ENCODE results near the gene ATP6V1E1.

ATP6V1E1 gene

GRCh38 chr22:17634696-17635095 is 6.1 kb upstream of the ATP6V1E1 start:
- no peak for DNase-seq

DNA sequence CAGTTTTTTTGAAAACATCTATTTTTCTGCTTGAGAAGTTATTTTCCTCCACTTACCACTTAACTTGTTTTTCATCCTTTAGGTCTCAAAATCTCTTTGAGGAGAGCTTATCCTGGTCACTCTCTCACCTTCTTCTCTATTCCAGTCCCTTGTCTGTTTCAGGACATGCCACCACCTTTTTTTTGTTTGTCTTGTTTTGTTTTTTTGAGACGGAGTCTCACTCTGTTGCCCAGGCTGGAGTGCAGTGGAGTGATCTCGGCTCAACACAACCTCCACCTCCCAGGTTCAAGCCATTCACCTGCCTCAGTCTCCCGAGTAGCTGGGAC is 5.4 kb upstream of the ATP6V1E1 start:
- DNase-seq = no peak

DNA sequence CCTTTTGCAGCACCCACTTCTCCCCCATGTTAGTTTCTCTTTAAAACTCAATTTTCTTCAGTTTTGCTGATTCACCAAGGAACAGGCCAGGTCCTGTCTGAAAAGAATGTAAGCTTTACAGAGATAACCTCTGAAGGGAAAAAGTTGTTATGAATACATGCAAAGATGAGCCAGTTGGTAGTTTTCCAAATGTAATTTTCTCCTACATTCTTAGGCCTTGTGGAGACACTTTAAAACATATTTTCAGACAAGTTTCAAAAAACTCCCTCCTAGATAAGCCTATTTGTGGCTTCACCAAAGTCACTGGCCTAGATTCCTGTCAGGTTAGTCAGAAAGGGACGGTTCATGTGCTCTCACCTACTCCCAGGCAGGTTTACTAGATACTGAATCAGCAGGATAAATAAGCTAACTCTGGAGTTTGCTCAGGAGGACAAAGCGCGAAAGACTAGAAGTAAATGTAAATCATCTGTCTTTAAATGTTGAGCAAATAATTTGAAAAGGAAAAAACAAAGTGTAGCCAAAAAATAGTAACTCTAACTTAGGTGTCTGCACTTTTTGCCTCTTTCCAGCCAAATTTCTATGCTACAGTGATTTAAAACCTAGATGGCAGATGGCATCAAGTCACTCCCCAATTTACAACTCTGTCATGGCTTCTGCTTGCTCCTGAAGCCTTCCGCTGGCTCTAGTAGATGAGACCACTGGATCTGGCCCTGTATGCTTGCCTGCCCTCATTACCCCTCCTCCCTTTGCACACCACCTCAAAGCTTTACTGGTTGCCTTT is 4.9 kb upstream of the ATP6V1E1 start:
- DNase-seq = no peak

GRCh38 chr22:17631076-17631565 is 2.6 kb upstream of the ATP6V1E1 start:
- no peak for DNase-seq

- no peak for DNase-seq
These were observed 1.1 kb upstream of the ATP6V1E1 start for GRCh38 chr22:17629641-17630040.

DNA sequence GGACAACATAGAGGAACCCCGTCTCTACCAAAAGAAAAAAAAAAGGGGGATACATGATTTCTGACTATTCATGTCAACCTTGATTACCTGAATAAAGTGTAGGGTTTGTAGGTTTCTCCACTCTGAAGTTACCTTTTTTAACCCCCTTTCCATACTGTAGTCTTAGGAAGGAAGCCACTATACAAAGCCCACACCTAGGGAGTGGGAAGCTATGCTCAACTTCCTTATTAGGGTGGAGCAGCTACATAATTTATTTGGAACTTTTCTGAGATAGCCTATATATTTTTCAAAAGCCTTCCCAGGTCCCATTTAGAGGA is 582 bp upstream of the ATP6V1E1 start:
- no peak for DNase-seq

GRCh38 chr22:17627961-17628405 is 566 bp downstream of the ATP6V1E1 start:
- DNase-seq = peak in 1 of 58 donors; percentile 30

DNA sequence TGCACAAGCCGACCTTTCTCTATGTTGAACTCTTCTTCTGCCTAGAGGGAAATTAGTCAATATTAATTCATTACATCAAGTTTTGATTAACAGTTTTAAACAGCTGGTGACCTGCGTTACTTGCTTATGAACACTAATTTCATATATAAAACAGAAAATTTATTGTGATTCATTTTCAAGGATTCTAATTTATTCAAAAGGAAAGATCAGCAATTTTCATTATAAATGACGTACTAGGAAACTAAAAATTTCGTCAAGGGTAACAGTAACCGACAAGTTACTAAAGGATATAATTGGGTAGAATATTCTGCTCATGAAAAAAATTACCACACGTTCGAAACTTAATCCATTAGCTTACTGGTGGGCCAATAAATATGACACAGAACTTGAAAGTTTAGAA is 15.3 kb downstream of the ATP6V1E1 start:
- no peak for DNase-seq

DNA sequence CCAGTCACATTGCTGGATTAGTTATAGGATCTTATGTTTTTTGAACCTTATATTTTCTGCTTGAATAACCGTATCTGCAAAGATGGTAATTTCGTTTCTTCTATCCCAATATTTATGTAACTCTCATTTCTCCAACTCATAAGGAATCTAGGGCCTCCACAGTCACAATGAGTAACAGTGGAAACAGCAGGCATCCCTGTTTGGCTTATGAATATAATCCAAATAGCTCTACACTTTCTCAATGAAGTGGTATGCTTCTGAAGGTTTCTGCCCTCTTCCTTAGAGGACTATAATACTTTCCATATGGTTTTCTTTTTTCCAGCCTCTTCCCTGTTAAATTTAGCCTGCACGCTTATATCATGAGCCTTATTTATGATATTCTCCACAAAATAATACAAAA is 16.5 kb downstream of the ATP6V1E1 start:
- DNase-seq = no peak

- no peak for DNase-seq
These were observed 20.5 kb downstream of the ATP6V1E1 start for GRCh38 chr22:17607891-17608521.

GRCh38 chr22:17606496-17606895 is 22.1 kb downstream of the ATP6V1E1 start:
- no peak for DNase-seq

GRCh38 chr22:17603668-17604067 is 24.9 kb downstream of the ATP6V1E1 start:
- DNase-seq = no peak

- DNase-seq = no peak
These were observed 27.5 kb downstream of the ATP6V1E1 start for GRCh38 chr22:17601031-17601430.

- no peak for DNase-seq
These were observed 30.2 kb downstream of the ATP6V1E1 start for GRCh38 chr22:17598318-17598717.

- DNase-seq = no peak
These were observed 31.3 kb downstream of the ATP6V1E1 start for GRCh38 chr22:17597217-17597616.

DNA sequence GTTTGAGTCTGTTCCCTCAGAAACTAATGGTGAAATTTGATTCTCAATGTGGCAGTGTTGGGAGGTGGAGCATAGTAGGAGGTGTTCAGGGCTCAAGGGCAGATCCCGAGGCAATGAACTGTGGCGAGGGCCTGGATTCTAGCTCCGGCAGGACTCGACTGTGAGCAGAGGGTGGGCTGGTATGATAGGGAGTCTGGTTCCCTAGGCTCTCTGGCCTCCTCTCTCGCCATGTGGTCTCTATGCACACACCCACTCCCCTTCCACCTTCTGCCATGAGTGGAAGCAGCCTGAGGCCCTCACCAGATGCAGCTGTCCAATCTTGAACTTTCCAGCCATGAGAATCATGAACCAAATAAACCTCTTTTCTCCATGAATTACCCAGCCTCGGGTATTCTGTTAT is 32.3 kb downstream of the ATP6V1E1 start:
- no peak for DNase-seq

GRCh38 chr22:17592201-17592600 is 36.3 kb downstream of the ATP6V1E1 start:
- no peak for DNase-seq

GRCh38 chr22:17590586-17590985 is 38.0 kb downstream of the ATP6V1E1 start:
- no peak for DNase-seq

- no peak for DNase-seq
These were observed 38.7 kb downstream of the ATP6V1E1 start for GRCh38 chr22:17589810-17590375.

DNA sequence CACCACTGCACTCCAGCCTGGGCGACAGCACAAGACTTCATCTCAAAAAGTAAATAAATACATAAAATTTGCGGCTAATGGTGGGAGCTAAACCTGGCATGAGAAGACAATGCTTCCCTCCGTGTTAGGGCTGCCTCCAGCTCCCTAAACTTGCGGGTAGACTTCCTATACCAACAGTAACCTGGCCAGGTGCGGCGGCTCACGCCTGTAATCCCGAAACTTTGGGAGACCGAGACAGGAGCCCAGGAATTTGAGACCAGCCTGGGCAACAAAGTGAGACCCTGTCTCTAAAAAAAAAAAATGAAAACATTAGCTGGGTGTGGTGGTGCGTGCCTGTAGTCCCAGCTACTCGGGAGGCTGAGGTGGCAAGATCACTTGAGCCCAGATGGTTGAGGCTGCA is 39.9 kb downstream of the ATP6V1E1 start:
- no peak for DNase-seq

DNA sequence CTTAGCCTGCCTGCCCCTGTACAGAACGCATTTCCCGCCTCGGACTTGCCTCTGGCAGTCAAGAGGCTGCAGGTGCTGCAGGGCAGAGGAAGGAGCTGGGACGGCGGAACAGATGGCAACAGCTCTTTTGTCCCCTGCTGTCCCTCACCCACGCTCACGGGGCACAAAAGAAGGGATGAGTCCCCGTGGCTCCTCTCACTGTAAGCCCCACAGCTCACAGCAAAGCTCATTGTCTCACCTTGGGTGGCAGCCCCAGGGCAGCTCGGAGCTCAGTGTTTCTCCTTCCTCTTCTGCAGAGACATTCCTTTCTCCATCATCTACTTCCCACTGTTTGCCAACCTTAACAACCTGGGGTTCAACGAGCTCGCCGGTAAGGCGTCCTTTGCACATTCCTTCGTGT is 40.9 kb downstream of the ATP6V1E1 start:
- DNase-seq = no peak

GRCh38 chr22:17586831-17587440 is 41.6 kb downstream of the ATP6V1E1 start:
- DNase-seq = no peak
